ENCODE data around the gene ATP8A2. TPM values are rescaled to one million over a fixed set of nuclear protein-coding genes. Genes with fewer than 3 reads are reported as not detected.

ATP8A2 gene
- total RNA-seq, 1 donor from 2014 or later = 1.9 TPM

GRCh38 chr13:25843692-25844091 is 471.9 kb downstream of the ATP8A2 start:
- H3K27ac ChIP-seq = no peak overlapping the region
- H3K9me3 ChIP-seq = no peaks in the 10 kb centered on the region
- H3K4me1 ChIP-seq = peaks cover 6% of the 10 kb centered on the region
- no peaks in the 10 kb centered on the region for H3K36me3 ChIP-seq
- ATAC-seq (no peak), DNase-seq (no peak)
- H3K4me3 ChIP-seq = no peak overlapping the region
- TF ChIP-seq, protein P1, sequence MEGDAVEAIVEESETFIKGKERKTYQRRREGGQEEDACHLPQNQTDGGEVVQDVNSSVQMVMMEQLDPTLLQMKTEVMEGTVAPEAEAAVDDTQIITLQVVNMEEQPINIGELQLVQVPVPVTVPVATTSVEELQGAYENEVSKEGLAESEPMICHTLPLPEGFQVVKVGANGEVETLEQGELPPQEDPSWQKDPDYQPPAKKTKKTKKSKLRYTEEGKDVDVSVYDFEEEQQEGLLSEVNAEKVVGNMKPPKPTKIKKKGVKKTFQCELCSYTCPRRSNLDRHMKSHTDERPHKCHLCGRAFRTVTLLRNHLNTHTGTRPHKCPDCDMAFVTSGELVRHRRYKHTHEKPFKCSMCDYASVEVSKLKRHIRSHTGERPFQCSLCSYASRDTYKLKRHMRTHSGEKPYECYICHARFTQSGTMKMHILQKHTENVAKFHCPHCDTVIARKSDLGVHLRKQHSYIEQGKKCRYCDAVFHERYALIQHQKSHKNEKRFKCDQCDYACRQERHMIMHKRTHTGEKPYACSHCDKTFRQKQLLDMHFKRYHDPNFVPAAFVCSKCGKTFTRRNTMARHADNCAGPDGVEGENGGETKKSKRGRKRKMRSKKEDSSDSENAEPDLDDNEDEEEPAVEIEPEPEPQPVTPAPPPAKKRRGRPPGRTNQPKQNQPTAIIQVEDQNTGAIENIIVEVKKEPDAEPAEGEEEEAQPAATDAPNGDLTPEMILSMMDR (IDR thresholded peaks at IDR 0.05) = no peak
- no peaks in the 10 kb centered on the region for H3K27me3 ChIP-seq
- intact Hi-C loops (cut with DNase I) = no loop called here

GRCh38 chr13:25844559-25845434 is 473.0 kb downstream of the ATP8A2 start:
- no peak for ATAC-seq
- no peak for DNase-seq

GRCh38 chr13:25846222-25846984 is 474.6 kb downstream of the ATP8A2 start:
- H3K4me1 ChIP-seq = peaks cover 6% of the 10 kb centered on the region
- intact Hi-C loops (cut with DNase I) = no loop called here

More at GRCh38 chr13:25844559-25845434, 473.0 kb downstream of the ATP8A2 start:
- Histone ChIP-seq H3K27ac (no peak overlapping the region), H3K36me3 (no peaks in the 10 kb centered on the region), H3K4me1 (peaks cover 6% of the 10 kb centered on the region), H3K9me3 (no peaks in the 10 kb centered on the region), H3K27me3 (no peaks in the 10 kb centered on the region), H3K4me3 (no peak overlapping the region)
- intact Hi-C loops (cut with DNase I) = no loop called here
- TF ChIP-seq, protein P1 (IDR thresholded peaks at IDR 0.05) = no peak

DNA sequence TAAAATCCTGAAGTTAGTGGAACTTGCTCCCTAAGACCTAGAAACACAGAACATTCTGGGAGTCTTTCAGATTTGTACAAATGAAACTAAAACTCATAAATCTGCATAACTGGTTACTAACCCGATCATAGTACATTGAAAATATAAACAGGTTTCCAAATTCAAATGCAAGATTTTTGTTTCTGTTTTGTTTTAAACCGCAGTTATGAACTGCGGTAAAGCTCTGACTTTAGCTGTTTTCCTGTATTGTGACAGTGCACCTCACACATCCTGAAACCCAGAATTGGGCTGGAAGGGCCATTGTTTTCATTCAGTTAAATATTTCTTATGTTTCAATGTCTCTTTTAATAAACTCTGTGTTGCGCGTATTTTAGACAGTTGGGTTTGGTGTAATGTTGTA is 475.4 kb downstream of the ATP8A2 start:
- intact Hi-C loops (cut with DNase I) = no loop called here

More at GRCh38 chr13:25846222-25846984, 474.6 kb downstream of the ATP8A2 start:
- TF ChIP-seq, protein P1 (IDR thresholded peaks at IDR 0.05) = no peak
- Histone ChIP-seq H3K36me3 (no peaks in the 10 kb centered on the region), H3K4me3 (no peak overlapping the region), H3K9me3 (no peaks in the 10 kb centered on the region), H3K27me3 (no peaks in the 10 kb centered on the region), H3K27ac (no peak overlapping the region)
- no peak for DNase-seq
- peak; percentile 76 for ATAC-seq

More for the DNA sequence above, 475.4 kb downstream of the ATP8A2 start:
- Histone ChIP-seq H3K4me1 (peaks cover 6% of the 10 kb centered on the region), H3K36me3 (no peaks in the 10 kb centered on the region), H3K4me3 (no peak overlapping the region), H3K9me3 (no peaks in the 10 kb centered on the region), H3K27ac (no peak overlapping the region), H3K27me3 (no peaks in the 10 kb centered on the region)
- TF ChIP-seq, protein P1 (IDR thresholded peaks at IDR 0.05) = no peak
- no peak for ATAC-seq
- no peak for DNase-seq

All from upper lobe of right lung (tissue), 1 donor.